GM21576 (cell line): ENCODE results near the gene CCNI.
A peak's percentile ranks its signal among the peaks of the same experiment; 100 is the strongest.

Experiments used
- ATAC-seq: cut with Tn5 transposase; IDR thresholded peaks from one replicate; pipeline ENCODE4 v1.9.1; 2021; ENCODE audit warnings: mild to moderate bottlenecking, moderate library complexity; ENCODE audit not compliant: unreplicated experiment

CCNI gene

GRCh38 chr4:77007358-77008230, 68.2 kb downstream of the CCNI start:
- peak; percentile 78 for ATAC-seq

- ATAC-seq, result no peak
These were observed 68.9 kb downstream of the CCNI start for GRCh38 chr4:77006753-77007353.

GRCh38 chr4:77003400-77003799, 72.4 kb downstream of the CCNI start:
- no peak for ATAC-seq

GRCh38 chr4:77002321-77003107, 73.3 kb downstream of the CCNI start:
- ATAC-seq, result no peak

- no peak for ATAC-seq
These were observed 73.9 kb downstream of the CCNI start for GRCh38 chr4:77001907-77002306.

- no peak for ATAC-seq
These were observed 77.4 kb downstream of the CCNI start for GRCh38 chr4:76998251-76998901.

GRCh38 chr4:76997532-76997931, 78.3 kb downstream of the CCNI start:
- no peak for ATAC-seq
